Activated CD8-positive, alpha-beta memory T cell treated with anti-CD3 and anti-CD28 coated beads, Interleukin-2, amount 50 U/mL, for 24 hours (primary cell): Measurements from ENCODE around the gene R3HDM4.

ENCODE experiments used
- DNase-seq: peaks from one replicate; pipeline ENCODE4 v3.0.0-alpha.2; 2020; ENCODE audit errors: extremely low read depth

The R3HDM4 gene

DNA sequence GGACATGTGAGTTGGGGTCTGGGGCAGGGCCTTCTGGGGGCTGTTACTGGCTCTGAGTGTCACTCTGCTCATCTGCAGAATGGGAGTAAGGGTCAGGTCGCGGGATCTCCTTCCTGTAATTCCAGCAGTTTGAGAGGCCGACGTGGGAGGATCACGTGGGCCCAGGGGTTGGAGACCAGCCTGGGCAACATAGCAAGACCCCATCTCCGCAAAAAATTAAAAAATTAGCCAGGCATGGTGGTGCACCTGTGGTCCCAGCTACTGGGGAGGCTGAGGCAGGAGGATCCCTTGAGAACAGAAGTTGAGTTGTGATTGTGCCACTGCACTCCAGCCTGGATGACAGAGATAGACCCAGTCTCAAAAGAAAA lies 16.9 kb upstream of the R3HDM4 start:
- no peak for DNase-seq

DNA sequence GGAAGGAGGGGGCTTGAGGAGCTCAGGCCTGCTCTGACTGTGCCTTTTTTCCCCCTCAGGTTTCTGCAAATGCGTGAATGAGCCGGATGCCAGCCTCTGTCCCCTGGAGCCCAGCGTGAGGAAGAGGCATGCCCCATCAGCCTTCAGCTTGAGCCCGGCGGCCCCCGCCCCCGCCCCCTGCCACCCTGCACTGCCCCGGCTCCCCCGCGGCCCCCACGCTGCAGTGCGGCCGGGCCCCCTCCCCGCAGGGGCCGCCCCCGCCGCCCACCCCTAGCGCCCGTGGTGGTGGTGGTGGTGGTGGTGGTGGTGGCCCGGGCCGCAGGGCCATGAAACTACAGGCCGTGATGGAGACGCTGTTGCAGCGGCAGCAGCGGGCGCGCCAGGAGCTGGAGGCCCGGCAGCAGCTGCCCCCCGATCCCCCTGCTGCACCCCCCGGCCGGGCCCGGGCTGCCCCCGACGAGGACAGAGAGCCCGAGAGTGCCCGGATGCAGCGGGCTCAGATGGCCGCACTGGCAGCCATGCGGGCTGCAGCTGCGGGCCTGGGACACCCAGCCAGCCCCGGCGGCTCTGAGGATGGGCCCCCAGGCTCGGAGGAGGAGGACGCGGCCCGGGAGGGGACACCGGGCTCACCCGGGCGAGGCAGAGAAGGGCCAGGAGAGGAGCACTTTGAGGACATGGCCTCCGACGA lies 16.3 kb upstream of the R3HDM4 start:
- DNase-seq = no peak

DNA sequence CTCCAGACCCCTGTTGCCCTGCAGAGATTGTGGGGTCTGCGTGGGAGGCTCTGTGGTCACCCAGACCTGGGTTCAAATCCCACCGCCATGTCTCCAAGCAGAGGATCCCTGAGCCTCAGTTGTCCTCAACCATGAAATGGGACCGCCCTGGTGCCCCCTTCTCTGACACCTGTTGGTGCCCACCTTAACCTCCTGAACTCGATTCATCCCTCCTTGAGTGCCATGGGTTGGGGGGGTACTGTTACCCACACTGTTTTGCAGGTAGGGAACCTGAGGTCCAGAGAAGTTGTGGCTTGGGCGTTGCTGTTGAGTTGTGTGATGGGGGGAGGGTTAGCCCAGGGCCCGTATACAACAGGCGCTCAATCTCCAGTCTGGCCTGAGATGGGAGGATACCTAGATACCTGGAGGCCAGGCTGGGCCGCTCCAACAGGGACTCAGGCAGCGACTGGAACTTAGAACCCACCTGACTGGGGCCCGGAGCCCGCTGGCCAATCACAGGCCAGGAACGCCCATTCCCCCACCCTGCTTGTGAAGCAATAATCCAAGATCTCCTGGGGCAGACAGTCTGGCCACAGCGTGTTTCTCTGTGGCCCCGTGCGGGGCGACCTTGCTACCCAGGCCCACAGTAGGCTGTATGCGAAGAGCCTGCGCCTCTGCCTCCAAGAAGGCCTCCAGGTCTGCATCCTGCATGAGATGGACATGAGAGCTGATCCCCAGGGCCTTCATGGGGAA lies 15.6 kb upstream of the R3HDM4 start:
- DNase-seq = no peak

DNA sequence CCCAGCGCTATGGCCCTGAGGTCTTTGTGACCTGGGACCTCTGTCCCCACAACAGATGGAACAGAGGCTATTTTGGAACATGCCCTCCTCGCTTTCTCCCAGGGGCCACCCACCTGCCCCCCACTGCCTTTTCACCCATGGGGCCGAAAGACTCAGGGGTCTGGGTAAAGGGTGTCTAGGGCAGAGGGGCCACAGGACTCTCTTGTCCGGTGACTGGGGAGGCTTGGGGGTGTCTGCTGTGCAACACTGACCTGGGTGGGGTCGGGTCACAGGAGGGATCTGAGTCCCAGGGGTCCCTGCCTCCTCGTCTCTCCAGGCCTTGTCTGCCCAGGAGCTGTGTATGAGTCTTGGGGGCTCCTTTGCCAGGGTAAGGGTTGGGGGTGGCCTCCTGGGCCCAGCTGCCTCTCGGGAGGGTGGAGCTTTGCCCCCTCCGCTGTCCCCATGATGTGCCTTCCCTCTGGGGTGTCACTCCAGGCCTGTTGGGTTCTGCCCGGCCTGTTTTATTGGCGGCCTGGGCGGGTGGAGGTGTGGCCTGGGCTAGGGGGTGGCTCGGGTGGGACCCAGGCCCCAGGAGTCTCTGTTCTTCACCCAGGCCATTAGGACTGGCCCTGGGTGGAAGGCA lies 14.9 kb upstream of the R3HDM4 start:
- no peak for DNase-seq

DNA sequence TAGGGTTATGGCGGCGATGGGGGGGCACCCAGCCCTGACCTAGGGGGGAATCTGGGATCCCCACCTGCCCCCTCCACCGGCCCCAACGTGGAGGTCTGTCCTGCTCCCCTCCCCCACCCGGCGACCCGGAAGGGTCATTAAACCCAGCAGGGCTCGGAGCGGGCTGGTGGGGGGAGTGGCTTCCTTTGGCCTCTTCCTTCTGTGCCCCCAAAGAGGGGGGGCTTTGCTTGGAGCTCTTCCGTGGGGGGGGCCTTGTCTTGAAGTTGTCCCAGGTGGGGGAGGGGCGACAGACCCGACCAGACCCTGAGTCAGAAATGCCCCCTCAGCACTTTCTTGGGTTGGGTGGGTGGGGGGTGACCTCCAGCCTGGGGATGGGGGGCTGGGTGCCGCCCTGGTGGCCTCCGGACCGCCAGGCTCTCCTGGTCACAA lies 14.3 kb upstream of the R3HDM4 start:
- no peak for DNase-seq

DNA sequence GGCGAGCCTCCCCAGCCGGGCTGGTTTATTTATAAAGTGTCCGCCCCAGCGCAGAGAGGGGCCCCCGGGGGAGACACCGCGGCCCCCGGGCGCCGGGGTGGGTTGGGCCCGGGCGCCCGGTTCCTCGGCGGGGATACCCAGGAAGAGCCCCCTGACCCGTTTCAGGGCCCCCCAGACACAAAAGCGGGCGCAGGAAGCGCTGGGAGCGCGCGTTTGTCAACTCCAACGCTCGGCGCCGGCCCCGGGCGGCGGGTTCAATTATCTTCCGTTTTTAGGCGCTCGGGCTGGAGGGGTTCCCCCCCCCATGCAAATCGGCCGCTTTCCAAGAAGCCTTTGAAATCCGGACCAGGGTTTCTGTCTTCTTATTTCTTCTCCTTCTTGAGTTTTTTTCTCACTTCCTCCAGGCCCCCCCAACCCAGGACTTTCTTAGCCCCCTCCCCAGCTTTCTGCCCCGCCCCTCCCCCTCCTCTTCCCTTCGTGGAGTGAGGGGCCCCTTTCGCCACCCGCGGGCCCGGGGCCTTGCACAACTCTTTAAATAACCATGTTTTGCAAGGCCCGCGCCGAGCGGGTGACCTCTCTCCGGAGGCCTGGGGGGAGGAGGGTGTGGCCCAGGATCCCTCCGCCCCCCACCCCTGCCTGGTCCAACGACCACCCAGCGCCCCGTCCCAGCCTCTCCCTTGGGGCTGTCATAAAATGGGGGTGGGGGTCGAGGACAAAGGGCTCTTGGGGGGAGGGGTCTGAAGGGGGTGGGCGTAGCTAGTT lies 13.8 kb upstream of the R3HDM4 start:
- no peak for DNase-seq

DNA sequence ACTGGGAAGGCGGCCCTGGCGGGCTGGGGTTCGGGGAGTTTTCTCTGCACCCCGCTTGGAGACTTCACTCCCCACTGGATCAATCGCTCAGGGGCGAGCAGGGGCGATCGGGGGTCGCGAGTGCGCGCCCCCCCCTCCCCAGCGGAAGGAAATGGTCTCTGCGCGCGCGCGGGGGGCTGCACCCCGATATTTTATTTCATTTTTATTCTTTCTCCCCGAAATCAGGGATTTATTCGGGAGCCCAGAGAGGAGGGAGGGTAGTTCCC lies 13.2 kb upstream of the R3HDM4 start:
- DNase-seq = no peak

DNA sequence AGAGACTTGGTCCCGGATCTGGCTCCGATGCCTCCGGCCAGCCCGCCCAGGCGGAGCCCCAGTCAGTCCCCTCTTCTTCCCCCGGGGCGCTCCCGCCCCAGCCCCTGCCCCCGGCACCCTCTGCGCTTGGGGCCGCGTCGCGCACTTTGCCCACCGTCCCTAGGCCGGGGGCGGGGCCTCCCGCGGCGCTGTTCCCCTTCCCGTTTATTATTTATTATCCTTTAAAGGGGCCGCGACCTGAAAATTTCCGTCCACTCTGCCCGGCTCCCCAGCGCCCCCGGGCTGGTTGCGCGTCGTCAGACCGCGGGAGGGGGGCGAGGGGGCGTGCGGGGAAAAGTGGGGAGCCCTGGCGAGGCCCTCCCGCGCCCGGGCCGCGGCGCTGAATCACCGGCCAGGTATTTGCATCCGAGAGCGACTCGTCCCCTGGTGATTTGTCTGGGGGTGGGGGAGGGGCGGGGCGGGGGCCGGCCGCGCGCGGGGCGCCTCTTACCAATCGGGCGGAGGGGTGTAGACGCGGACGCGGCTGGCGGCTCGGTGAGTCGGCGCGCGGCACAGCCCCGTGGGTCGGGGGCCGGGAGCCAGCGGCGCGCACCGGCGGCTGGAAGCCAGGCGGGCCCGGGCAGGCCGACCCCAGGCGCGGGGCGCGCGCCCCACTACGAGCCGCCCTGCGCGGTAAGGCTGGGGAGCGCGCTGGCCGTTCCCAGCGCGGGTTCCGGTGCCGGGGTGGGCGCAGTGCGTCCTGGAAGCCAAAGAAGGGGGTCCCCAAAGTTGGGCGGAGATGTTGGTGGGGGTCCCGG lies 12.7 kb upstream of the R3HDM4 start, which contains the start of gene ARID3A:
ARID3A (plus strand) TSS at position 510 of the 797 bp plus-strand sequence. CDS start 3,494 bp downstream, outside the sequence.
- DNase-seq = no peak

DNA sequence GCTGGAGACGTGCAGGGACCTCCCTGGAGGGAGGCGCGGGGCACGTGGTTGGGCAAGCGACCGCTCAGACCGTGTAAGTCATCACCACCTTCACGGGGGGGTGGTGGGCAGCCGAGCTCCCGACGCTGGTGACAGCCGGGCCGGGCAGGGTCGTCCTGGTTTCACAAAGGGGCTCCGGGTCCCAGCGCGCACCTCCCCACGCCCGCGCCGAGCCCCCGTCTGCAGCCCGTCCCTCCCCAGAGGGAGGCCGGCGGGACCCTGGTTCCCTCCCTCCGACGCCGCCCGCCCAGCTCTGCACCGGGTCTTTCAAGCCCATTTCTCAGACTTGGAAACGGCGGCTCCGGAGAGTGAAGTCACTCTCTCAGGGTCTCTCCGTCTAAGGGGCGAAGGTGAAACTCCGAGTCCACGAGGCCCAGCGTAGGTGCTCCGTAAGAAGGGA lies 12.1 kb upstream of the R3HDM4 start:
- no peak for DNase-seq

DNA sequence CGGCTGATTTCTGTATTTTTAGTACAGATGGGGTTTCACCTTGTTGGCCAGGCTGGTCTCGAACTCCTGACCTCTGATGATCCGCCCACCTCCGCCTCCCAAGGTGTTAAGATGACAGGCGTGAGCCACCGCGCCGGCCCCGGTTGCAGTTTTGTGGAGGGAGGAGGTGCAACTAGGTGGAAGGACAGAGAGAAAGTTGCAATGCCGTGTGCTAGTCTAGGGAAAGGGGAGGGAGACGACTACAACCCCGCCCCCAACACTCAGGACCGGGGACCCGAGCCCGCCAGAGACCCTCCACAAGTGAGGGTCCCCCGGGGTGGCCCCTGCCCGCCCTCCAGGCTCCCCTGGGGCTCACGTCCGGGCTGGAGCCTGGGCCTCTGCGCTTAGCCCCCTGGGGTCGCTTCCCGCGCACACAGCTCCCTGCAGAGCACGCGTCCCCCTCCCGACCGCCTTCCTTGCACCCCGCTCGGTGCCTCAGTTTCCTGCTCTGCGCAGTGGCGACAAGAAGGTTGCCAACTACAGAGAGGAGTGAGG lies 11.6 kb upstream of the R3HDM4 start:
- no peak for DNase-seq

DNA sequence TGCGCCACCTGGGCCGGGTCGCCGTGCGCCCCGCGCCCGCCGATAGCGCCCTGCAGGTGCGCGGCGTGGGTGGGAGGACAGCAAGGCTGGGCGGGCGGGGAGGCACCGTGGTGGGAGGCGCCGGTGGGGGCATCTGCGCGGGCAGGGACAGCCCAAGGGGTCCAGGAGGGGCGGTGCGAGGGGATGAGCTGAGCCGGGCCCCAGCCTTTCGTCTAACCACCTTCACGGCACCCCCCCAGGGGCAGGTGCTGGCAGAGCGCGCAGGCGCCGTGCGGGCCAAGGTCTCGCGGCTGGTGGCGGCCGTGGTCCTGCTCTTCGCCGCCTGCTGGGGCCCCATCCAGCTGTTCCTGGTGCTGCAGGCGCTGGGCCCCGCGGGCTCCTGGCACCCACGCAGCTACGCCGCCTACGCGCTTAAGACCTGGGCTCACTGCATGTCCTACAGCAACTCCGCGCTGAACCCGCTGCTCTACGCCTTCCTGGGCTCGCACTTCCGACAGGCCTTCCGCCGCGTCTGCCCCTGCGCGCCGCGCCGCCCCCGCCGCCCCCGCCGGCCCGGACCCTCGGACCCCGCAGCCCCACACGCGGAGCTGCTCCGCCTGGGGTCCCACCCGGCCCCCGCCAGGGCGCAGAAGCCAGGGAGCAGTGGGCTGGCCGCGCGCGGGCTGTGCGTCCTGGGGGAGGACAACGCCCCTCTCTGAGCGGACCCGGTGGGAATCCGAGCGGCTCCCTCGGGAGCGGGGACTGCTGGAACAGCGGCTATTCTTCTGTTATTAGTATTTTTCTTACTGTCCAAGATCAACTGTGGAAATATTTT lies 7.2 kb upstream of the R3HDM4 start:
- DNase-seq = no peak

DNA sequence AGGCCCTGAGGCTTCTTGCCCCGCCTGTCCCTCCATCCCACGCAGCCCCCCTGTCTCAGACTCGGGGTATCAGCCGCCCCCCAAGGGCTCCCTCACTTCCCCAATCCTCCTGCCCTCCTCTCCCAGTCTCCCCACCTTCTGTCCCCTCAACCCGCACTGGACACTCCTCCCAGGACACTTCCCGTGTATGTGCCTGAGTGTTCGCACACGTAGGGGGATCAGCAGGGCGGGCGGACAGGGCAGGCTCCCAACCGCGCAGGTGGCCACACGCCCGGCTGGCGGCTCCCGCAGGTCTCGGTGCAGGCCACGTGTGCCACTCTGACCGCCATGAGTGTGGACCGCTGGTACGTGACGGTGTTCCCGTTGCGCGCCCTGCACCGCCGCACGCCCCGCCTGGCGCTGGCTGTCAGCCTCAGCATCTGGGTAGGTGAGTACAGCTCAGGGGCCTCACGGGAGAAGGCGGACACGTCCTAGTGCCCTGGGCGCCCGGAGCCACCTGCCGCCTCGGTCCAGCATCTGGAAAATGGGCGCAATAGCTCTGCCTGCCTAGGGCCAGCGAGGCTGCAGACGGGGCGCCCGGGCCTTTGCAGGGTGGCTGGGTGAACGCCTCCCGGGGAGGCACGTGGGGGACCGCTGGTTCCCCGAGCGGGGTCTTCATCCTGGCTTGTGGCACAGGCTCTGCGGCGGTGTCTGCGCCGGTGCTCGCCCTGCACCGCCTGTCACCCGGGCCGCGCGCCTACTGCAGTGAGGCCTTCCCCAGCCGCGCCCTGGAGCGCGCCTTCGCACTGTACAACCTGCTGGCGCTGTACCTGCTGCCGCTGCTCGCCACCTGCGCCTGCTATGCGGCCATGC lies 6.4 kb upstream of the R3HDM4 start:
- no peak for DNase-seq

DNA sequence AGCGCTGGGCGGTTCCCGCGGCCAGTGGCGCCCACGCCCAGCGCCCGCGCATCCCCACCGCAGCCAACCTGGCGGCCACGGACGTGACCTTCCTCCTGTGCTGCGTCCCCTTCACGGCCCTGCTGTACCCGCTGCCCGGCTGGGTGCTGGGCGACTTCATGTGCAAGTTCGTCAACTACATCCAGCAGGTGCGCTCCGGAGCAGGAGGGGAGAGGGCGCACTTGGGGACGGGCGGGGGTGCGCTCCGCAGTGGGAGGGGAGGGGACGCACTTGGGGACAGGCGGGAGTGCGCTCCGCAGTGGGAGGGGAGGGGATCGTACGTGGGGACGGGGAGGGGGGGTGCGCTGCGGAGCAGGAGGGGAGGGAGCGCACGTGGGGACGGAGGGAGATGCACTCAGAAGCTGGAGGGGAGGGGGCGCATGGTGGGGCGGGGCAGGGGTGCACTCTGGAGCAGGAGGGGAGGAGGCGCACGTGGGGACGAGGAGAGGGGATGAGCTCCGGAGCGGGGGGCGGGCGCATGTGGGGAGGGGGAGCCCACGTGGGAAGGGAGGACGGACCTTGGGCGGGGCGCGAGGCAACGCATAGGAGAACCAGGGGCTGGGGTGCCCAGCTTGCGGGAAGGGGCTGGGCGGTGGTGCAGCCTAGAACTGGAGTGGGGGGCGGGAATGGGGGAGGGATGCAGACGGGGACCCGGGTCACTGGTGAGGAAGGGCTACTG lies 5.6 kb upstream of the R3HDM4 start:
- no peak for DNase-seq

DNA sequence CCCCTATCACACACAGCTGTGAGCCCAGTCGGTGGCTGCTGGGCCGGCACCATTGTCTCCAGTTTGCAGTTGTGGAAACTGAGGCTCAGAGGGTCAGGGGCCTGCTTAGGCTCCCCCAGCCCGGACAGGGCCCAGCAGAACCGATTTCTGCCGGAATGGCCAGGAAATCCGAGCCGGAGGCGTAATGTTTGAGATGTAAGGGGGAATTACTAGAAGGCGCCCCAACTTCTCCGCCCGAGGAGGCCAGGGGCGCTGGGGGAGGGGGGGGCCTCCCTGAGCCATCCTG lies 5.1 kb upstream of the R3HDM4 start:
- DNase-seq = no peak

DNA sequence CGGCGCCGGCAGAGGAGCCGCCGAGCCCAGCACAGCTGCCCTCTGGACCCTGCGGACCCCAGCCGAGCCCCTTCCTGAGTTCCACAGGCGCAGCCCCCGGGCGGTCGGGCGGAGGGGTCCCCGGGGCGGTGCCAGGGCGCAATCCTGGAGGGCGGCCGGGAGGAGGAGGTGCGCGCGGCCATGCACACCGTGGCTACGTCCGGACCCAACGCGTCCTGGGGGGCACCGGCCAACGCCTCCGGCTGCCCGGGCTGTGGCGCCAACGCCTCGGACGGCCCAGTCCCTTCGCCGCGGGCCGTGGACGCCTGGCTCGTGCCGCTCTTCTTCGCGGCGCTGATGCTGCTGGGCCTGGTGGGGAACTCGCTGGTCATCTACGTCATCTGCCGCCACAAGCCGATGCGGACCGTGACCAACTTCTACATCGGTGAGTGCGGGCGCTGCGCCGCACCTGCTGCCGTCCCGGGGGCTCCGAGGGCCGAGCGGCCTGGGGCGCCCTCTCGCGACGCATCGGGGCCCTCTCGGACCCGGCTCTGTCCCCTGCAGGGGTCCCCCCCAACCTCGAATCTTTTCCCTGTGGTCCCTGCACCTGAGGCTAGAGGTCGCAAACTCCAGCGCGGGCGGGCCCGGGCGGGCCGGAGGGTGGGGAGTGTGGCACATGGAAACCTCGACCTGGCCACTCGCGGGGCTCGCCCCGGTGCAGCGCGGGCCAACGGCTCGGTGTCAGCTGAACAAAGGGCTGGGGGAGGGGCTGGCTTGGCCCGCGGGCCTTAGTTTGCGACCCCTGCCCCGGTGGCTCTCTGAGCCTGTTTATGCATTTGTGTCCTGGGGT lies 4.5 kb upstream of the R3HDM4 start, which contains the start of gene KISS1R:
KISS1R (plus strand) TSS at position 11 of the 829 bp plus-strand sequence; CDS start at position 181, 170 bp downstream.
- no peak for DNase-seq

DNA sequence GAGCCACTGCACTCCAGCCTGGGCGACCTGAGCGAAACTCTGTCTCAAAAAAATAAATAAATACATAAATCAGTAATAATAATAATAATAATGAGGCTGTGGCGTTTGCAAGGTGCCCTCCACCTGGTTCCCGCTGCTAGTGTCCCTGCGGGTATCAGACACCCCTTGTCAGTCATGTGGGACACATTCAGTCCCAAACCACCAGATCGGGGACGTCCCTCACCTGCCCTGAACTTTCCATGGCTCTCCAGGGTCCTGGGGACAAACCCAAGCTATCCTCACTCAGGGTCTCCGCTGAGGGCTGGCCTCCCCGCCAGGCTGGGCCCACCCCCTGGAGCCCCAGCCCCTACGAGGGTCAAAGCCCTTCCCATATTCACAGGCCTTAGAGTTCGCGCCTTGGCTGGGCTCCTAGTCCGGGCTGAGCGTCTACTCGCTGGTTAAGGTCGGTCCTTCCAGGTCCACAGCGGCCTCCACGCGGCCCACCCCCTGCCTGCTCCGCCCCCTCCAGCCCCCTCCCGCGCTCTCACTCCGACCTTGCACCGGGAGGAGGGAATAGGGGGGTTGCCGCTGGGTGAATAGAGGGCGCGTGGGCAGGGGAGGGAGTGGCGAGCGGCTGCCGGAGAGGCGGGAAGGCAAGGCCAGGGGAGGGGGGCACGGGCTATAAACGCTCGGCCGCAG lies 3.8 kb upstream of the R3HDM4 start:
- no peak for DNase-seq
